ENCODE measurements around the gene CABP4.

- no peak for TF ChIP-seq CTCF (IDR thresholded peaks at IDR 0.05 in 4 of 5, conservative IDR thresholded peaks at IDR 0.05 in 1 of 5)
- no peak for TF ChIP-seq POLR2A (IDR thresholded peaks at IDR 0.05)
Observed at GRCh38 chr11:67448220-67448609, 6.9 kb upstream of the CABP4 start.
